ENCODE measurements around the gene REXO1. TPM values are rescaled to one million over a fixed set of nuclear protein-coding genes. Genes with fewer than 3 reads are reported as not detected.

The REXO1 gene
- total RNA-seq, 1 experiment from 2014 or later = 25.8 TPM

DNA sequence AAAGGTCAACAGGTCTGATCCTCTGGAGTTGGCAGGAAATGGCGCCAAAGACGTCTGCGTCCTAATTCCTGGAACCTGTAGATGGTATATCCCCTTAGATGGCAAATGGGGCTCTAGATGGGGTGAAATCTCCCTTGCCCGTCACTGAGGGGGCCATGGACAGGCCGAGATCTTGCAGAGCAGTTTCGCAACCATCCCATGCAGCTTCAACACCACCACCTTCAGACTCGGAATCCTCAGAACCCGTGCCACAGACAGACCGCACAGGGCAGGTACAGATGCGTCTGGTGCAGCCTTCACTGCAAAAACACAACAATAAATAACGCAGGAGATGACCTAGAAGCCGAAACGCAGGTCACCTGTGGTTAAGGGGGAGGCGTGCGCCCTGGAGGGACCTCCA is 17.7 kb downstream of the REXO1 start:
- H4K20me1 ChIP-seq (ENCODE audit: insufficient read depth) = peaks cover 5% of the 10 kb centered on the region
- no peaks in the 10 kb centered on the region for H3F3A ChIP-seq (ENCODE audit: insufficient read depth, low read depth)
- H3K4me1 ChIP-seq (replicated peaks; ENCODE audit: insufficient read depth) = no peaks in the 10 kb centered on the region
- DNase-seq = no peak
- no peaks in the 10 kb centered on the region for H3K9me3 ChIP-seq (ENCODE audit: insufficient read depth, low read depth)
- no peaks in the 10 kb centered on the region for H3K36me3 ChIP-seq (ENCODE audit: low read depth)
- ChIA-PET POLR2A (ENCODE audit: unreplicated experiment) (no interaction called here), CTCF (no interaction called here)
- no peaks in the 10 kb centered on the region for H3K9me2 ChIP-seq (ENCODE audit: insufficient read depth)
- H3K27ac ChIP-seq = no peak overlapping the region
- TF ChIP-seq, protein P1, sequence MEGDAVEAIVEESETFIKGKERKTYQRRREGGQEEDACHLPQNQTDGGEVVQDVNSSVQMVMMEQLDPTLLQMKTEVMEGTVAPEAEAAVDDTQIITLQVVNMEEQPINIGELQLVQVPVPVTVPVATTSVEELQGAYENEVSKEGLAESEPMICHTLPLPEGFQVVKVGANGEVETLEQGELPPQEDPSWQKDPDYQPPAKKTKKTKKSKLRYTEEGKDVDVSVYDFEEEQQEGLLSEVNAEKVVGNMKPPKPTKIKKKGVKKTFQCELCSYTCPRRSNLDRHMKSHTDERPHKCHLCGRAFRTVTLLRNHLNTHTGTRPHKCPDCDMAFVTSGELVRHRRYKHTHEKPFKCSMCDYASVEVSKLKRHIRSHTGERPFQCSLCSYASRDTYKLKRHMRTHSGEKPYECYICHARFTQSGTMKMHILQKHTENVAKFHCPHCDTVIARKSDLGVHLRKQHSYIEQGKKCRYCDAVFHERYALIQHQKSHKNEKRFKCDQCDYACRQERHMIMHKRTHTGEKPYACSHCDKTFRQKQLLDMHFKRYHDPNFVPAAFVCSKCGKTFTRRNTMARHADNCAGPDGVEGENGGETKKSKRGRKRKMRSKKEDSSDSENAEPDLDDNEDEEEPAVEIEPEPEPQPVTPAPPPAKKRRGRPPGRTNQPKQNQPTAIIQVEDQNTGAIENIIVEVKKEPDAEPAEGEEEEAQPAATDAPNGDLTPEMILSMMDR (conservative IDR thresholded peaks at IDR 0.05) = no peak
- no peak for TF ChIP-seq EZH2 (IDR thresholded peaks at IDR 0.05; ENCODE audit: low read depth)
- H3K4me2 ChIP-seq = no peak overlapping the region
- BruUV-seq (replicated peaks) = no TSS peak
- no peak overlapping the region for H3K4me3 ChIP-seq
- no peaks in the 10 kb centered on the region for H3K79me2 ChIP-seq (ENCODE audit: low read depth)
- no peak overlapping the region for H2AFZ ChIP-seq
- intact Hi-C loops (cut with micrococcal nuclease; ENCODE audit: unreplicated experiment) = no loop called here
- no peaks in the 10 kb centered on the region for H3K27me3 ChIP-seq (ENCODE audit: insufficient read depth, low read depth)

DNA sequence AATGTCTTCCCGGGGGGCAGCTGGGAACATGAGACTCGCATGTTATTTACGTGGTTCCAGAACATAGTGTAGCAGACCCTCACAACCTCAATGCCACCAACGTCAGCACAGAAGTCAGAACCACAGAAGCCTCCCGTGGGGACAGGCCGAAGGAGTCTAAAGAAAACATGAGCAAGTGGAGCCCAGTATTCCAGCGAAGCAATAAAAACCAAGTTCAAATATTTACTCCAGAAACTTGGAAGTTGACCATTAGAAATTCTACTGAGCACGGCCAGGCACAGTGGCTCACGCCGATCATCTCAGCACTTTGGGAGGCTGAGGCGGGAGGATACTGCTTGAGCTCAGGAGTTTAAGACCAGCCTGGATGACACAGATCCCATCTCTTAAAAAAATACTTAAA is 18.3 kb downstream of the REXO1 start:
- H3K9me3 ChIP-seq (ENCODE audit: insufficient read depth, low read depth) = no peaks in the 10 kb centered on the region
- no peaks in the 10 kb centered on the region for H3K4me1 ChIP-seq (replicated peaks; ENCODE audit: insufficient read depth)
- no peaks in the 10 kb centered on the region for H3K27me3 ChIP-seq (ENCODE audit: insufficient read depth, low read depth)
- no peak overlapping the region for H2AFZ ChIP-seq
- no peak overlapping the region for H3K4me2 ChIP-seq
- intact Hi-C loops (cut with micrococcal nuclease; ENCODE audit: unreplicated experiment) = no loop called here
- H3K36me3 ChIP-seq (ENCODE audit: low read depth) = no peaks in the 10 kb centered on the region
- no peak for DNase-seq
- H3K27ac ChIP-seq = no peak overlapping the region
- CTCF ChIA-PET = no interaction called here
- no peaks in the 10 kb centered on the region for H3K9me2 ChIP-seq (ENCODE audit: insufficient read depth)
- POLR2A ChIA-PET (ENCODE audit: unreplicated experiment) = no interaction called here
- no peaks in the 10 kb centered on the region for H3F3A ChIP-seq (ENCODE audit: insufficient read depth, low read depth)
- BruUV-seq (replicated peaks) = no TSS peak
- H3K4me3 ChIP-seq = no peak overlapping the region
- TF ChIP-seq, protein P1 (conservative IDR thresholded peaks at IDR 0.05) = no peak
- TF ChIP-seq EZH2 (IDR thresholded peaks at IDR 0.05; ENCODE audit: low read depth) = no peak
- peaks cover 5% of the 10 kb centered on the region for H4K20me1 ChIP-seq (ENCODE audit: insufficient read depth)
- H3K79me2 ChIP-seq (ENCODE audit: low read depth) = no peaks in the 10 kb centered on the region

DNA sequence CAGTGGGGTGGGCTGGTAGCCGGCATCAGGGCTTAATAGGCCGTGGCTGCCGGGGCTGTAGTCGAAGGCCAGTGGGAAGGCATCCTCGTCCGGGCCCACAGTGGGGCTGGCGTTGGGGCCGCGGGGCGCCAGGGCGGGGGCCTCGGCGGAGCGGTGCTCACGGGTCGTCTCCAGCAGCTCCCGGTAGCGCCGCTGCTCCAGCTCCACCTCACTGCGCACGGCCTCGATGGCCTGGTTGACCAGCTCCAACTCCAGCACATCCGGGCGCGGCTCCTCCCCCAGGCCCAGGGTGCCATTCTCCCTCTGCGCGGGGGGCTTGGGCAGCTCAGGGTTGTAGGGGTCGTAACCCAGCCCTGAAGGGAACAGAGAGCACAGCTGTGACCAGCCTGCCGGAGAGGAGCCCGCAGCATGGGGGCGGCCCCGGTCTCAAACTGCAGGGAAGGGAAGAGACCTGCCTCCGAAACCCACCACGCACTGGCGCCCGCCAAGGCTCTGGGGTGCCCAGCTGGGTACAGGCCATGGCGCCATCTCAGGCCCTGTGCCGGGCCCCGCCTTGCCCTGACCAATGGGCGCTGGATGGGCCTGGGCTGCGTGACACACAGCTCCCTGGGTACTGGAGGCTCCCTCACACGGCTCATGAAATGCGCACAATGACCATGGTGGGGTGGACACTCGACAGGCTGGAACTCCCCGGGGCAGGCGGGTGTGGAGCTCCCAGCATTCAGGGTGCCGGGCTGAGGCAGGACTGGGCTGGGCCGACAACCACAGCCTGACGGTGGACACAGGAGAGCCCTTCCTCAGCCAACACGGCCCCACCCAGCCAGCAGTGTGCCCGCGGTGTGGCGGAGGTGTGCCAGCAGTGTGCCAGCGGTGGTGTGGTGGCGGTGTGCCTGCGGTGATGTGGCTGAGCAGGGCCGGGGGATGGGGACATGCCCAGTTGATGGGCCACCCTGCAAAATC is 19.7 kb downstream of the REXO1 start:
- H2AFZ ChIP-seq = no peak overlapping the region
- no peaks in the 10 kb centered on the region for H3K36me3 ChIP-seq (ENCODE audit: low read depth)
- H3K9me3 ChIP-seq (ENCODE audit: insufficient read depth, low read depth) = no peaks in the 10 kb centered on the region
- TF ChIP-seq EZH2 (IDR thresholded peaks at IDR 0.05; ENCODE audit: low read depth) = no peak
- TF ChIP-seq, protein P1 (conservative IDR thresholded peaks at IDR 0.05) = no peak
- ChIA-PET POLR2A (ENCODE audit: unreplicated experiment) (interaction anchor here (0.6 kb wide), 1 partner anchor 191 kb away, joined by 3 read pairs; no protein-coding TSS in a partner anchor), CTCF (no interaction called here)
- H4K20me1 ChIP-seq (ENCODE audit: insufficient read depth) = peaks cover 5% of the 10 kb centered on the region
- H3K27me3 ChIP-seq (ENCODE audit: insufficient read depth, low read depth) = no peaks in the 10 kb centered on the region
- H3K4me3 ChIP-seq = no peak overlapping the region
- no peaks in the 10 kb centered on the region for H3K79me2 ChIP-seq (ENCODE audit: low read depth)
- H3K4me1 ChIP-seq (replicated peaks; ENCODE audit: insufficient read depth) = no peaks in the 10 kb centered on the region
- no peak for DNase-seq
- intact Hi-C loops (cut with micrococcal nuclease; ENCODE audit: unreplicated experiment) = no loop called here
- H3K4me2 ChIP-seq = no peak overlapping the region
- H3K27ac ChIP-seq = no peak overlapping the region
- no peaks in the 10 kb centered on the region for H3F3A ChIP-seq (ENCODE audit: insufficient read depth, low read depth)
- H3K9me2 ChIP-seq (ENCODE audit: insufficient read depth) = no peaks in the 10 kb centered on the region
- BruUV-seq (replicated peaks) = no TSS peak

All from PC-9 (cell line).